Measurements from ENCODE around the gene PTDSS2.

The PTDSS2 gene

GRCh38 chr11:417652-418342 lies 32.3 kb upstream of the PTDSS2 start:
- no peaks in the 10 kb centered on the region for H3K79me2 ChIP-seq (ENCODE audit: control insufficient read depth, low read length)
- H3F3A ChIP-seq (ENCODE audit: control insufficient read depth, insufficient read depth), result no peaks in the 10 kb centered on the region
- H3K4me1 ChIP-seq (ENCODE audit: control insufficient read depth, low read length), result peaks cover 20% of the 10 kb centered on the region
- H3K9me2 ChIP-seq (replicated peaks; ENCODE audit: control insufficient read depth, low read length), result no peaks in the 10 kb centered on the region
- no peak overlapping the region for H3K27ac ChIP-seq (ENCODE audit: low read depth, low read length)
- peaks cover 23% of the 10 kb centered on the region for H3K27me3 ChIP-seq (ENCODE audit: control insufficient read depth, low read length)
- no peak overlapping the region for H3K4me3 ChIP-seq (ENCODE audit: low read length)
- H4K20me1 ChIP-seq (ENCODE audit: control insufficient read depth, insufficient read depth, low read depth, low read length), result no peaks in the 10 kb centered on the region
- no peak overlapping the region for H3K4me2 ChIP-seq (ENCODE audit: low read length)
- no peaks in the 10 kb centered on the region for H3K36me3 ChIP-seq (ENCODE audit: control insufficient read depth, low read length)
- TF ChIP-seq, protein P1, sequence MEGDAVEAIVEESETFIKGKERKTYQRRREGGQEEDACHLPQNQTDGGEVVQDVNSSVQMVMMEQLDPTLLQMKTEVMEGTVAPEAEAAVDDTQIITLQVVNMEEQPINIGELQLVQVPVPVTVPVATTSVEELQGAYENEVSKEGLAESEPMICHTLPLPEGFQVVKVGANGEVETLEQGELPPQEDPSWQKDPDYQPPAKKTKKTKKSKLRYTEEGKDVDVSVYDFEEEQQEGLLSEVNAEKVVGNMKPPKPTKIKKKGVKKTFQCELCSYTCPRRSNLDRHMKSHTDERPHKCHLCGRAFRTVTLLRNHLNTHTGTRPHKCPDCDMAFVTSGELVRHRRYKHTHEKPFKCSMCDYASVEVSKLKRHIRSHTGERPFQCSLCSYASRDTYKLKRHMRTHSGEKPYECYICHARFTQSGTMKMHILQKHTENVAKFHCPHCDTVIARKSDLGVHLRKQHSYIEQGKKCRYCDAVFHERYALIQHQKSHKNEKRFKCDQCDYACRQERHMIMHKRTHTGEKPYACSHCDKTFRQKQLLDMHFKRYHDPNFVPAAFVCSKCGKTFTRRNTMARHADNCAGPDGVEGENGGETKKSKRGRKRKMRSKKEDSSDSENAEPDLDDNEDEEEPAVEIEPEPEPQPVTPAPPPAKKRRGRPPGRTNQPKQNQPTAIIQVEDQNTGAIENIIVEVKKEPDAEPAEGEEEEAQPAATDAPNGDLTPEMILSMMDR (IDR thresholded peaks at IDR 0.05; ENCODE audit: low read depth, low read length, poor library complexity, severe bottlenecking), result no peak
- TF ChIP-seq EZH2phosphoT487 (IDR thresholded peaks at IDR 0.05; ENCODE audit: borderline replicate concordance, low read length), result no peak
- H3K9me3 ChIP-seq (ENCODE audit: control insufficient read depth, insufficient read depth, low read length), result no peaks in the 10 kb centered on the region

DNA sequence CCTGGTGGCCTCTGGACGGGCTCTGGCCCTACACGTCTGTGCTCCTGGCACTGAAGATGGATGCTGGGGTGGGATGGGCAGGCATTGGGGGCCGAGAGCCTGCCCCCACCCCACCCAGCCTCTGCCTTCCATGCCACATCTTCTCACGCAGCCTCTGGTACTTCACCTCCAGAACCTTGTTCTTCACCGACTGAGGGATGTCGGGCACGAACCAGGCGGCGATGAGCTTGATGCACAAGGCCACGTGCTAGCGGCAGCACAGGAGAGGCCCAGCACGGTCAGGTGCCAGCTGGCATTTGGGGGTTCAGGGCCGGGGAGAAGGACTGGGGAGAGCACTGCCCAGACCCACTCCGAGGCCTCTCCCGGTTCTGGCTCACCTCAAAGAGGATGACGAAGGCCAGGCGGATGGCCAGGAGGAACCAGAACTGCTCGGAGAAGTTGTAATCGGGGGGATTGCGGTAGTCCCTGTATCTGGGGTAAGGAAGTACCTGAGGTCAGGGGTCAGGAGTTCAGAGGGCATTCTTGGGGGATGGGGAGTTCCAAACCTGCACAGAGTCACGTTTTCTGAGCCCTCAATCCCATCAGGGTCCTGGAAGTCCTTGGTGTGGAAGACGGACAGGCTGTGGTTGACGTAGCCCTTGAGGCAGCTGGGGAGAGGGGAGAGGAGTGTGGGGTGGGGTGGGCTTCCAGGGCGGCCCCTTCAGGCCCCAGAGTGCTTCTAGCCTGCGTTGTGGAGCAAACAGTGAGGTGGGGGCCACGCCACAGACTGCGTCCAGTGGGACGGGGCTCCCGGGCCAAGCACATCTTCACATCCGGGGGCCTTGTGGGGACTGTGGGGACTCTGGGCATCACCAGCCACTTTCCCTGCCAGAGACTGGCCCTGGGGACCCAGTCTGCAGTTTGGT lies 31.5 kb upstream of the PTDSS2 start:
- Histone ChIP-seq H3K9me2 (replicated peaks; ENCODE audit: control insufficient read depth, low read length) (no peaks in the 10 kb centered on the region), H3K4me1 (ENCODE audit: control insufficient read depth, low read length) (peaks cover 20% of the 10 kb centered on the region), H3K4me3 (ENCODE audit: low read length) (no peak overlapping the region), H3K27ac (ENCODE audit: low read depth, low read length) (no peak overlapping the region), H3K27me3 (ENCODE audit: control insufficient read depth, low read length) (peaks cover 23% of the 10 kb centered on the region), H3K36me3 (ENCODE audit: control insufficient read depth, low read length) (no peaks in the 10 kb centered on the region), H3F3A (ENCODE audit: control insufficient read depth, insufficient read depth) (no peaks in the 10 kb centered on the region), H3K79me2 (ENCODE audit: control insufficient read depth, low read length) (no peaks in the 10 kb centered on the region), H3K9me3 (ENCODE audit: control insufficient read depth, insufficient read depth, low read length) (no peaks in the 10 kb centered on the region), H4K20me1 (ENCODE audit: control insufficient read depth, insufficient read depth, low read depth, low read length) (no peaks in the 10 kb centered on the region), H3K4me2 (ENCODE audit: low read length) (no peak overlapping the region)
- no peak for TF ChIP-seq EZH2phosphoT487 (IDR thresholded peaks at IDR 0.05; ENCODE audit: borderline replicate concordance, low read length)
- TF ChIP-seq, protein P1 (IDR thresholded peaks at IDR 0.05; ENCODE audit: low read depth, low read length, poor library complexity, severe bottlenecking), result no peak

GRCh38 chr11:419248-420005 lies 30.7 kb upstream of the PTDSS2 start:
- Histone ChIP-seq H3K4me3 (ENCODE audit: low read length) (no peak overlapping the region), H3K9me2 (replicated peaks; ENCODE audit: control insufficient read depth, low read length) (no peaks in the 10 kb centered on the region), H4K20me1 (ENCODE audit: control insufficient read depth, insufficient read depth, low read depth, low read length) (no peaks in the 10 kb centered on the region), H3K9me3 (ENCODE audit: control insufficient read depth, insufficient read depth, low read length) (no peaks in the 10 kb centered on the region), H3K4me2 (ENCODE audit: low read length) (no peak overlapping the region), H3K27me3 (ENCODE audit: control insufficient read depth, low read length) (peaks cover 21% of the 10 kb centered on the region), H3K27ac (ENCODE audit: low read depth, low read length) (no peak overlapping the region), H3F3A (ENCODE audit: control insufficient read depth, insufficient read depth) (no peaks in the 10 kb centered on the region), H3K79me2 (ENCODE audit: control insufficient read depth, low read length) (no peaks in the 10 kb centered on the region), H3K4me1 (ENCODE audit: control insufficient read depth, low read length) (peaks cover 17% of the 10 kb centered on the region), H3K36me3 (ENCODE audit: control insufficient read depth, low read length) (no peaks in the 10 kb centered on the region)
- no peak for TF ChIP-seq EZH2phosphoT487 (IDR thresholded peaks at IDR 0.05; ENCODE audit: borderline replicate concordance, low read length)
- TF ChIP-seq, protein P1 (IDR thresholded peaks at IDR 0.05; ENCODE audit: low read depth, low read length, poor library complexity, severe bottlenecking), result no peak

Measured in DOHH2 (cell line).